SKM-1 (cell line): ENCODE data around the gene PHPT1.

ENCODE experiments used
- DNase-seq: peaks from one replicate; lab custom pipeline; 2025; ENCODE audit not compliant: unreplicated experiment; lab: John Stamatoyannopoulos, UW

PHPT1 gene

GRCh38 chr9:136847826-136848392, 1.3 kb upstream of the PHPT1 start:
- DNase-seq: peak; percentile 48

- peak; percentile 26 for DNase-seq
These were observed 694 bp upstream of the PHPT1 start for GRCh38 chr9:136848393-136849037.

- no peak for DNase-seq
These were observed 1.0 kb downstream of the PHPT1 start for GRCh38 chr9:136849960-136850865.

- no peak for DNase-seq
These were observed 1.9 kb downstream of the PHPT1 start for GRCh38 chr9:136850866-136851775.

- no peak for DNase-seq
These were observed 2.9 kb downstream of the PHPT1 start, which contains the start of gene MAMDC4 for GRCh38 chr9:136851941-136852663. TSS of gene MAMDC4 (plus strand) at chr9:136852346. CDS start at chr9:136852417, 71 bp downstream.

- no peak for DNase-seq
These were observed 3.7 kb downstream of the PHPT1 start for GRCh38 chr9:136852664-136853595.

GRCh38 chr9:136853596-136854112, 4.4 kb downstream of the PHPT1 start:
- DNase-seq: no peak

GRCh38 chr9:136854113-136854841, 5.1 kb downstream of the PHPT1 start:
- no peak for DNase-seq

GRCh38 chr9:136854842-136855460, 5.7 kb downstream of the PHPT1 start:
- DNase-seq: no peak

- no peak for DNase-seq
These were observed 6.4 kb downstream of the PHPT1 start for GRCh38 chr9:136855461-136856078.

- DNase-seq: no peak
These were observed 6.9 kb downstream of the PHPT1 start for GRCh38 chr9:136856079-136856476.

- DNase-seq: no peak
These were observed 7.4 kb downstream of the PHPT1 start for GRCh38 chr9:136856541-136857141.

GRCh38 chr9:136857166-136857565, 8.0 kb downstream of the PHPT1 start:
- no peak for DNase-seq

GRCh38 chr9:136857581-136858412, 8.6 kb downstream of the PHPT1 start:
- no peak for DNase-seq

- no peak for DNase-seq
These were observed 9.2 kb downstream of the PHPT1 start for GRCh38 chr9:136858452-136858843.
